Calu3 (cell line): ENCODE results near the gene OVOL3. TPM values are rescaled to one million over a fixed set of nuclear protein-coding genes. Genes with fewer than 3 reads are reported as not detected.
A peak's percentile ranks its signal among the peaks of the same experiment; 100 is the strongest.
"Not testable (repeated sequence)": the region's sequence is repeated elsewhere in the genome, so short reads cannot be mapped to it uniquely, and the experiment has no call there.

Experiments used
- Bru-seq: library from RNA; stranded (reverse); fragments of 400-500 nt; gene quantifications from one replicate; lab custom pipeline; 2021; lab: Mats Ljungman, UMichigan
- BruChase-seq, 2 experiments: library from RNA; stranded (reverse); fragments of 400-500 nt; gene quantifications; one replicate each; lab custom pipeline; 2021; lab: Mats Ljungman, UMichigan
- BruUV-seq: library from RNA; stranded (reverse); fragments of 400-500 nt; replicated peaks from 2 replicates; lab custom pipeline; 2021; lab: Mats Ljungman, UMichigan
- CTCF ChIA-PET: fragments of 300-600 bp; sonication (Branson Sonifier 250); formaldehyde crosslinking; loops from one replicate; lab custom pipeline; 2022; ENCODE audit warnings: antibody characterized with exemption; lab: Charles Lee
- DNase-seq: peaks from one replicate; pipeline ENCODE4 v3.0.0; 2022
- H3K27ac Mint-ChIP-seq: one replicate; pipeline ENCODE4 v1.8.0; 2022; ENCODE audit warnings: mixed read lengths; ENCODE audit not compliant: unreplicated experiment
- H3K27me3 Mint-ChIP-seq: one replicate; pipeline ENCODE4 v1.8.0; 2022; ENCODE audit warnings: mixed read lengths; ENCODE audit not compliant: unreplicated experiment
- H3K36me3 Mint-ChIP-seq: one replicate; pipeline ENCODE4 v1.8.0; 2022; ENCODE audit warnings: mild to moderate bottlenecking, moderate library complexity, mixed read lengths; ENCODE audit not compliant: insufficient read depth, unreplicated experiment
- H3K4me1 Mint-ChIP-seq: one replicate; pipeline ENCODE4 v1.8.0; 2022; ENCODE audit warnings: mild to moderate bottlenecking, low read depth, mixed read lengths; ENCODE audit not compliant: unreplicated experiment
- H3K4me3 Mint-ChIP-seq: one replicate; pipeline ENCODE4 v1.8.0; 2022; ENCODE audit warnings: mild to moderate bottlenecking, low read depth, moderate library complexity, mixed read lengths; ENCODE audit not compliant: unreplicated experiment
- H3K9me3 Mint-ChIP-seq: one replicate; pipeline ENCODE4 v1.8.0; 2022; ENCODE audit warnings: low read depth, mixed read lengths; ENCODE audit not compliant: unreplicated experiment
- intact Hi-C: fragments of 100-400 bp; cut with micrococcal nuclease; formaldehyde crosslinking; loops from one replicate; pipeline ENCODE4 v1.10.0; 2022; ENCODE audit not compliant: unreplicated experiment
- long read RNA-seq: library from polyadenylated mRNA; stranded (forward); transcript quantifications from one replicate; pipeline ENCODE4 v2.0.0, GENCODE V29; 2022
- total RNA-seq: library from RNA; stranded (reverse); gene quantifications from 2 replicates; pipeline ENCODE4 v1.2.3, GENCODE V29; 2022
- TF ChIP-seq, protein P1 (sequence below): fragments of 200-600 bp; IDR thresholded peaks from one replicate; pipeline ENCODE4 v1.8.0; 2022; ENCODE audit warnings: antibody characterized with exemption; ENCODE audit not compliant: unreplicated experiment

Gene OVOL3
- not detected in 2 replicates for total RNA-seq
- percentile 26 among the genes with signal in this experiment for Bru-seq, nascent RNA
- percentile 39 among the genes with signal in this experiment for BruChase-seq, experiment 1, labeled RNA remaining after a 6-hour chase
- BruChase-seq, experiment 2, labeled RNA remaining after a 2-hour chase = percentile 35 among the genes with signal in this experiment
- long read RNA-seq, partial matches to known transcripts = 1 of 1 reads
- long read RNA-seq, other reads (novel, unspliced or antisense) = 0 of 1 reads

DNA sequence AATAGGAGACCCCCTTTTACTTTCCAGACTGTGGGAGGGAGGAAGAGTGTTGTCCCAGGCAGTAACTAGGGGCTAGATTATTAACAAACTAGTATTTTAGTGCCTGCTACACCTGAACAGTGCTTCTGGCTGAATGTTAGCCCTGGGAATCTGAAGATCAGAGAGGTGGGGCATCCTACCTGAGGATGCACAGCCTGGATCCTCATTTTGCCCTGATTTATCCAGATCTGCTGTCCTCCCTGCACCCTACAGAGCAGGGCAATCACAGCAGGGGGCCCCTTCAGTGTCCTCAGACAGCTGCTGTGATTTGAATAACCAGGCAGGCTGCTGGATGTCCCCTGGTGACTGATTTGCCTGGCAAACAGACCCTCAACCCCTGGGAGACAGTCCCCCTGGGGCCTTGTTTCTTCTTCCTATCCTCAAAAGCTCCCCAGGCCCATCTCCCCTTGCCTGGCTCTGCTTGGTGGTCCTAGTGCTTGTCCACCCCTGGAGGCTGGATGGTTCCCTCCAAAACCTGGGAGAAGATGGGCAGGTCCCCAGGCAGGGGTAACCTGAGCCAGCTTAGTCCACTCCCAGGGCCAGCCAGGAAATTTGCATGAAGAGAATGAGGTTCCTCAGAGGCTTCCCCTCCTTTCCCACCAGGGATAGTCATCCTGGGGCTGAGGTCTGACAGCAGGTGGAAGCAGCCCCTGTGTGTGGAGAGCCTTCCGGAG, at the start of gene OVOL3:
OVOL3 (plus strand) TSS at position 657 of the 713 bp plus-strand sequence. CDS start 60 bp downstream, outside the sequence.
- Mint-ChIP-seq H3K36me3 (peaks cover 55% of the 10 kb centered on the region), H3K27ac (no peak within 1 kb of the TSS), H3K4me1 (peaks cover 22% of the 10 kb centered on the region), H3K4me3 (no peak within 1 kb of the TSS), H3K9me3 (no peaks in the 10 kb centered on the region), H3K27me3 (peaks cover 11% of the 10 kb centered on the region)
- intact Hi-C loops = no loop called here
- BruUV-seq = no TSS peak
- CTCF ChIA-PET = no interaction called here
- TF ChIP-seq, protein P1, sequence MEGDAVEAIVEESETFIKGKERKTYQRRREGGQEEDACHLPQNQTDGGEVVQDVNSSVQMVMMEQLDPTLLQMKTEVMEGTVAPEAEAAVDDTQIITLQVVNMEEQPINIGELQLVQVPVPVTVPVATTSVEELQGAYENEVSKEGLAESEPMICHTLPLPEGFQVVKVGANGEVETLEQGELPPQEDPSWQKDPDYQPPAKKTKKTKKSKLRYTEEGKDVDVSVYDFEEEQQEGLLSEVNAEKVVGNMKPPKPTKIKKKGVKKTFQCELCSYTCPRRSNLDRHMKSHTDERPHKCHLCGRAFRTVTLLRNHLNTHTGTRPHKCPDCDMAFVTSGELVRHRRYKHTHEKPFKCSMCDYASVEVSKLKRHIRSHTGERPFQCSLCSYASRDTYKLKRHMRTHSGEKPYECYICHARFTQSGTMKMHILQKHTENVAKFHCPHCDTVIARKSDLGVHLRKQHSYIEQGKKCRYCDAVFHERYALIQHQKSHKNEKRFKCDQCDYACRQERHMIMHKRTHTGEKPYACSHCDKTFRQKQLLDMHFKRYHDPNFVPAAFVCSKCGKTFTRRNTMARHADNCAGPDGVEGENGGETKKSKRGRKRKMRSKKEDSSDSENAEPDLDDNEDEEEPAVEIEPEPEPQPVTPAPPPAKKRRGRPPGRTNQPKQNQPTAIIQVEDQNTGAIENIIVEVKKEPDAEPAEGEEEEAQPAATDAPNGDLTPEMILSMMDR = no peak
- no peak for DNase-seq

DNA sequence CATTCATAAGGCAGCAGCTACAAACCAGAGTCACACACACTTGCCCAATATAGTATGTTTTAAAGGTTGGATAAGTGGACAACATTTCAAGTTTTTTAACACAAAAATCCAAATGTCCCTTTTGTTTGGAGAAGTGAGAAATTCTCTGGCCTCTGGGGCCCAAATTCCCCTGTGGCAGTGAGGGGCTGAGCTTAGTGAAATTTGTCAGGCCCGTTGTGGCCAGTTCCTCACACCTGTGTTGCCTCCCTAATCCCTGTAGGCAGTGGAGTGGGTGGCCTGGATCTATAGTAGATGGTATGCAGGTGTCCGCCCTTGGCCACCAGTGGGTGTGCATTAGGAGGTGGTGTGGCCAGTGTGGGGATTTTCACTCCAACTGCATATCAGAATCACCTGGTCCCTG, 49.6 kb upstream of the OVOL3 start:
- no peaks in the 10 kb centered on the region for H3K27me3 Mint-ChIP-seq
- H3K4me1 Mint-ChIP-seq = peaks cover 17% of the 10 kb centered on the region
- no peak for DNase-seq
- H3K9me3 Mint-ChIP-seq = no peaks in the 10 kb centered on the region
- peaks cover 22% of the 10 kb centered on the region for H3K36me3 Mint-ChIP-seq
- intact Hi-C loops = loop anchor here (5.0 kb wide), 1 partner anchor 111 kb away; no protein-coding TSS in a partner anchor
- CTCF ChIA-PET = interaction anchor here (1.4 to 1.7 kb wide), 2 partner anchors 9 to 54 kb away, joined by 5 to 7 read pairs; partner anchors contain the start of genes POLR2I and TBCB
- TF ChIP-seq, protein P1 = no peak
- H3K27ac Mint-ChIP-seq = no peak overlapping the region
- BruUV-seq = no TSS peak
- no peak overlapping the region for H3K4me3 Mint-ChIP-seq

DNA sequence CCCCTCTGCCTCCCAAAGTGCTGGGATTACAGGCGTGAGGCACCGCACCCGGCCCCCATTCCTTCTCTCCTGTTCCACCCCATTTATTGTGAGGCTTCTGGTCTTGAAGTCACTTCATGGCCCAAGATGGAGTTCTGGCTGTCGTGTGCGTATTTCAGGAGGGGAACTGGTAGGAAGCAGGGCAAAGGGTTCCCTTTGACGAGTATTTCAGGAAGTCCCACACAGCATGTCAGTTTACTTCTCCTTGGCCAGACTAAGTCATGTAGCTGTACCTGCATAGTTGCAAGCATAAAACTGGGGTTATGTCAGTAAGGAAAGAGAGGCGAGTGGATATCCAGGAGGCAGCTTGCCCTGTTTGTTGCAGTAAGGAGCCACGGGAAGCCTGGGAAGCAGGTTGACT, 46.1 kb upstream of the OVOL3 start:
- no peak overlapping the region for H3K27ac Mint-ChIP-seq

DNA sequence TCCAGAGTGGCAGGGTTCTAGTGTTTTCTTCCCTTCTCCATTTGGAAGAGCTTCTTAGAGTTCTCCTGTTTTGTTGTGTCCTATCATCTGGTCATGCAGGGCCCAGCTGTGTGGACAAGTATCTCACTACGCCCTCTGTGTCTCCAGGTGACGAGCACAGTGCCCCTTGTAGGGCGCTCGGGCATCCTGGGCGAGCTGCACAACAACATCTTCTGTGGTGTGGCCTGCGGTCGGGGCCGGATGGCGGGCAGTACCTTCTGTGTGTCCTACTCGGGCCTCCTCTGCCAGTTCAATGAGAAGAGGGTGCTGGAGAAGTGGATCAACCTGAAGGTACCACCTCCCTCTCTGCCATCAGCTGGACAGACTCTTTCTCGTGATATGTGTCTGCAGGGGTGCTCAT, 43.3 kb upstream of the OVOL3 start:
- intact Hi-C loops = no loop called here
- BruUV-seq = no TSS peak
- TF ChIP-seq, protein P1 = no peak
- Mint-ChIP-seq H3K4me1 (peaks cover 17% of the 10 kb centered on the region), H3K27me3 (no peaks in the 10 kb centered on the region), H3K36me3 (peaks cover 56% of the 10 kb centered on the region), H3K27ac (no peak overlapping the region), H3K4me3 (no peak overlapping the region), H3K9me3 (no peaks in the 10 kb centered on the region)
- DNase-seq = no peak
- CTCF ChIA-PET = no interaction called here

More for the DNA sequence above, 46.1 kb upstream of the OVOL3 start:
- intact Hi-C loops = loop anchor here (5.0 kb wide), 1 partner anchor 107 kb away; no protein-coding TSS in a partner anchor
- BruUV-seq = no TSS peak
- no peak overlapping the region for H3K4me3 Mint-ChIP-seq
- H3K4me1 Mint-ChIP-seq = no peaks in the 10 kb centered on the region
- TF ChIP-seq, protein P1 = no peak
- no peaks in the 10 kb centered on the region for H3K9me3 Mint-ChIP-seq
- no peaks in the 10 kb centered on the region for H3K27me3 Mint-ChIP-seq
- CTCF ChIA-PET = no interaction called here
- peaks cover 42% of the 10 kb centered on the region for H3K36me3 Mint-ChIP-seq
- DNase-seq = no peak

DNA sequence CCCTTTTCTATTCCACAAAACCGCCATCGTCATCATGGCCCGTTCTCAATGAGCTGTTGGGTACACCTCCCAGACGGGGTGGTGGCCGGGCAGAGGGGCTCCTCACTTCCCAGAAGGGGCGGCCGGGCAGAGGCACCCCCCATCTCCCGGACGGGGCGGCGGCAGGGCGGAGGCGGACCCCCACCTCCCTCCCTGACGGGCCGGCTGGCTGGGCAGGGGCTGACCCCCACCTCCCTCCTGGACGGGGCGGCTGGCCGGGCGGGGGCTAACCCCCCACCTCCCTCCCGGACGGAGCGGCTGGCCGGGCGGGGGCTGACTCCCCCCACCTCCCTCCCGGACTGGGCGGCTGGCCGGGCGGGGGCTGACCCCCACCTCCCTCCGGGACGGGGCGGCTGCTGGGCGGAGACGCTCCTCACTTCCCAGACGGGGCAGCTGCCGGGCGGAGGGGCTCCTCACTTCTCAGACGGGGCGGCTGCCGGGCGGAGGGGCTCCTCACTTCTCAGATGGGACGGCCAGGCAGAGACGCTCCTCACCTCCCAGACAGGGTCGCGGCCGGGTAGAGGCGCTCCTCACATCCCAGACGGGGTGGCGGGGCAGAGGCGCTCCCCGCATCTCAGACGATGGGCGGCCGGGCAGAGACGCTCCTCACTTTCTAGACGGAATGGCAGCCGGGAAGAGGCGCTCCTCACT, 42.0 kb upstream of the OVOL3 start:
- BruUV-seq, H3K27ac Mint-ChIP-seq, H3K27me3 Mint-ChIP-seq, H3K4me3 Mint-ChIP-seq, intact Hi-C loops, H3K9me3 Mint-ChIP-seq, CTCF ChIA-PET, DNase-seq: not testable (repeated sequence)
- H3K36me3 Mint-ChIP-seq = peaks cover 58% of the 10 kb centered on the region
- peaks cover 17% of the 10 kb centered on the region for H3K4me1 Mint-ChIP-seq
